Suppressor macrophage (primary cell): ENCODE results near the gene CARS1.

ENCODE experiments used
- DNase-seq, 4 experiments: peaks; one replicate each; pipeline ENCODE4 v3.0.0-alpha.2; 2020 to 2022

Gene CARS1

DNA sequence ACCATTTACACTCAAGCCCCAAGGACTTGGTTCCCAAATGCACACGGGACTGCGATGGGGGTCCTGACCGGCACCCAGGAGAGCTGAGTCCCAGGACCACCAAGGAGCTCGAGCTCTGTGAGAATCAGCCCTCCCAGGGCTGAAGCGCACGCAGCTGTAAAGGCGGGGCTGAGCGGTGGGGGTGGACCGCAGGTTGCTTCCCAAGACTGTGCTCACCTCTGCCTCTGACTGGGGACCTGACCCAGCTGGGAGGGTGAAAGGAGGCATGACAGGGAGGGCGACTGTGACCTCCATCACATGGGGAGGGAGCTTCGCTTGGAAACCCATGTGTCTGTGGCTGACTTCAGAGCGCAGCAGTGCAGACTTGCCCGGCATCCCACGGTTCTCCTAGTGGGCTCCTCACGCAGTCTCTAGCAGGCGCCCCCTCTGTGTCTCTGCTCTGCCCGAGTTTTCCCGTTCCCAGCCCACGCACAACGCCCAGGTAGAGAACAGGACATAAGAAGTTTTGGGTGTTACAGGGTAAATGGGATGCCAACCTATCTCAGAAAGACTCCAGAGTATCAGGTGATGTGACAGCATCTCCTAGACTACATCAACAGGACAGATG, 49.7 kb downstream of the CARS1 start:
- DNase-seq: no peak

DNA sequence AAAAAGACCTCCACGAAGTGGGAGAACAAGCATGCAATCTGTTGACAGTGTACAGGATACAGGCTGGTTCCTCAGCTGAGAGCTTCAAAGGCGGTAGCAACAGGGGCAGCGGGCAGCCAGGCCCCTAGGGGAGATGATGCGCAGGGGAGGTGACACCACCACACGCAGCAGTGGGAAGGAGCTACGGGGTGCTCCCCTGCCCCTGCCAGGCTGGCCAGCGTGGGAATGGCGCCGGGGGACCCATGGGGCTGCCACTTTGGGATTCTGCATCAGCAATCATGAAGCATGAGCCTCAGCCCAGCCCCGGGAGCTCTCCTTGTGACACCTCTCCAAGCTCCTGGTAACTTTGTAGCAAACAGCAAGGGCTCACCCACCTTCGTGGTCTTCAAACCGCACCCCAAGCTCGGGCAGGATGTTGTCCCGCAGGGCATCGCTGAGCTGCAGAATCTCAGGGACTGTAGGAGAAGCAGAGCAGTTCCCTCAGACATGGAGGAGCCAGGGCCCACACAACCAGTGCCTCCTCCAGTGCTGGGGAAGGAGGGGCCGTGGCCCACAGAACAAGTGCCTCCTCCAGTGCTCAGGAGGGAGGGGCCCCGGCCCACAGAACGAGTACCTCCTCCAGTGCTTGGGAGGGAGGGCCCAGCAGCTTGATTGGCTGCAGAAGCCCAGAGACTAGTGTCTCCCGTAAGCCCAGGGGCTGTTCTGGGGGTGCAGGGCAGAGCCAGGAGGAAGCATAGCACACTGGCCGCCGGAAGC, 50.5 kb downstream of the CARS1 start:
- no peak for DNase-seq

DNA sequence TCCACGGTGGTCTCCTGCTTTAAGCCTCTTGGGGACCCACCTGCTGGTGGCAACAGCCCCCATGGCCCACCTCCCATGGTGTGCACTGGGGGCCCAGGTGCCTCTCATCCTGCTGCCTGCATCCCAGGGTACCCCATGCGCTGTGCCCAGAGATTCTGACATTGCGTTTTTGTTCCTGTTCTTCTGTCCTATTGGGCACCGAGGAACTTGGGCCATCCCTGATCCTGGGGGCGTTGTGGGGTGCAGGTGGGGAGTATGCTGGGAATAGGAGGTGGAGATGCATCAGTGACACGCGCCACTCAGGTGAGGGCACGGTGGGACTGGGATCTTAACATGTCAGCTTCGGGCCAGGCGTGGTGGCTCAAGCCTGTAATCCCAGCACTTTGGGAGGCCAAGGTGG, 52.7 kb downstream of the CARS1 start:
- DNase-seq: no peak

DNA sequence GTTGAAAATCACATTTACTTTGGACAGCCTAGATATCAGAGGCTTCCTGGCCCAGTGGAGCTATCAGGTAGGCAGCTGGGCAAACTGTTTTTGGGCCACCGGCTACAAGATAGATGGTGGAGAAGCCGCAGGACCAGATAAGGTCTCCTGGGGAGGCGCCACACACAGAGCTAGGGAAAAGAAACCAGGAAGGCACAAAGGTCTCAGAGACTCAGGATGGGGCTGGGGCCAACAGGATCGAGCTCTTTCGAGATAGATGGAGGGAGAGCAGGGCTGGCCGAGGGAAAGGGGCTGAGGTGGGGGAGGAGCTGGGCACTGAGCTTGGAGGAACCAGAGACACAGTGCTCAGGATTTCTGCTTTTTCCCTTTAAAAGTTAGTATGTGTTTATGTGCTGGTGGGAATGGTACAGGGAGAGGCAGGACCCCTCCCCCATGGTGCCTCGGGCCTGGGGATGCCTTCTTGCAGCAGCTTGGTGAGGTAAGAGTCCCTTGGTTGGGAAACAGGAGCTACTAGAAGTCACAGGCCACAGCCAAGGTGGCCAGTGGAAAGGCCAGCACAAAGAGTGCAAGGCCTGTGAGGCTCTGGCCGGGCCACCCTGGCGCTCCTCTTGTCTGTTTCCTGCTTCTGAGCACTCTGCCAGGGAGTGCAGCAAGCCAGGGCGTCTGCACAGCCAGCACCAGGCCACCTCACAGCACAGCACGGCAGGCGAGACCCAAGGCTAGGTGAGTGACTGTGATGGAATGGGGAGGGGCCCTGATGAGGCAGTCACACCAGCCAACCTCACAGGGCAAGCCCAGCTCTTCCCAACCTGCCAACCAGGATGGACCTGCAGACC, 53.6 kb downstream of the CARS1 start:
- no peak for DNase-seq

DNA sequence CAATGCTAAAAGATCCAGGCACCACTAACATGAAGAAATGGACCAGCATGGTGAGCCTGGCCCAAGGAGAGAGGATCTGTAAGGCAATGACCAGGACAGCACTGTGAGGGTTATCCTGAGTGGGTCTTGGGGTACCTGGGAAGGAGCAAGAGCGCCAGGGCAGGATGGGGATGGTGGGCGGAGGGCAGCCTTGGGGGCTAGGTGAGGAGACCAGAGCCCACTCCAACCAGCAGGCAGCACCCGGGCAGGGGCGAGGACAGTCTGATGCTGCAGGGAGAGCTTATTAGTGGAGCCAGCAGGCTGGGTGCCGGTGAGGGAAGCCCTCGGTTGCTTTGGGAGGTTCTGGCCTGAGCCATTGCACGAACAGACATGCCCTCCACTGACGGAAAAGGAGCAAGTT, 54.4 kb downstream of the CARS1 start:
- DNase-seq: no peak

DNA sequence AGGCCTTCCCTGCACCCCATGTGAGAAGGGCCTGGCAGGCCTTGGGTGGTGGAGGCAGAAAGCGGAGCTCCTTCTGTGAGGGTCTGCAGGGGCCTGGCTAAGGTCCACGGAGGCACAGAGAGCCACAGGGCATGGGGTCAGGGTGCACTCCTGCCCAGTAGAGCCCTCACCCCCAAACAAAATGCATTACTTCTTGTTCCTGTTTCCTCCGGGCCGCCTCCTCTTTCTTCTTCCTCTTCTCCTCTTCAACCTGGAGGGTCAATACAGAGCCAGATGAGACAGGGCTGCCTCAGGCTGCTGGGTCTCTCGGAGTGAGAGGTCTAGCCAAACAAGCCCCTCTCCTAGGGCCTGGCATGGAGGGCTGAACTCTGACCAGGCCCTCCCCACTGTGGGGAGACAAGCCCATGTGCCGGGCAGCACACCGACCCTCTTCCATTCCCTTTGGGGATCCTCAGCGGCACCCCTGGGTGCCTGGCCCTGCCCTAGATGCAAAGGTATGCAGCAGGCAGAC, 54.8 kb downstream of the CARS1 start:
- DNase-seq: peak in 3 of 4 experiments; percentile 8 to 31 (median 19)

DNA sequence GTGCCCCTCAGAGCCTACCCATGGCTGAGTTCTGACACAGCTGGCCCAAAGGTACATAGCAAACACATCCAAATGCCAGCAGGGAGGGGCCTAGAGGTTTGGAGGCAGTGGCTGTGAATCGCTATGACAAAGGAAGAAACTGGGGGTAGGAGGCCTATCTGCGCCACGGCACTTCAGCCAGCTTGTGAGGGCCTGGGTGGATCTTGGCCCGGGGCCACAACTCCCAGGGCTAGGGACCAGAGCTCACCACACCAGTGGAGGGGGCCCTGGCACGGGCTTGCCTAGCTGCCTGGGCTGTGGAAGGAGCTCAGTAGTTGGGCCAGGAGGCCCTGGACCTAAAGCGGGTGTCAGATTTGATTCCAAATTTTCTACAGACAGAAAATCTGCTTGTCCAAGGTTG, 55.7 kb downstream of the CARS1 start:
- no peak for DNase-seq

DNA sequence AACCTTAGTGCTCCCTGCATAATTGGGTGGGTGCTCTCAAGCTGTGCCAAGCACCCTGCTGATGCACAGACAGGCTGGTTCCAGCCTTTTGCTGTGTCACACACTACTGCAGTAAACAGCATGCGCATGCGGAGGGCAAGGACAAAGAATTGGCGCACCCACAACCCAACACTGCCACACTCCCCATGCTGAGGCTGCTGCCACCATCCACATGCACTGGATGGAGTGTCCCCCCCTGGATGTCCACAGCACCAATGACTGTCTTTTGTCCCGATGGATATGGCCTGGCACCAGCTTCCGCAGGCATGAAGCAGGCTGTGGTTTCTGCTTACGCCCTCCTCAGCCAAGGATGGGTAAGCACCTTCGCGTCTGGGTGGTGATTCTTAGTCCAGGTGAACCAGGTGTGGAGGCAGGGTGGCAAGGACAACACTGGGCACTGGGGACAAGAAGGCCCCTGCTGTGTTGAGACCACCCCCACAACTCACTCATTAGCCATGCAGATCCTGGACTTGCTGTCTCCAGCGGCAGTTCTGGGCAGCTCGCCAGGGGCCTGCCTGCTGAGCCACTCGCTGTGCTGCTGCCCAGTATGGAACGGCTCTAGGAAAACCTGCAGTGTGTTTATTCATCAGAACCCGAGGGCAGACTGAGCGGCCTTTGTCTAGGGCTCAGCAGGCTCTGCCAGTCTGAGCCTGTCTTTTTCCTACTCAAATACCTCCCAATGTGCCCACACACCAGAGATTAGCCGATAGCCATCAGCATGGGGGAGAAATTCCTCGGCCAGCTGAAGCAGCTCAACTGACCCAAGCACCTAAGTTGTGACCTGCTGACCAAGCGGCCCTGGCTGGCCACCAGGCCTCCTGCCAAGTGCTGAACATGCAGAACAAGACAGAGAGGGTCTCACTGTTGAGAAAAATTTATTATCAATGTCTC, 56.9 kb downstream of the CARS1 start:
- DNase-seq: no peak

DNA sequence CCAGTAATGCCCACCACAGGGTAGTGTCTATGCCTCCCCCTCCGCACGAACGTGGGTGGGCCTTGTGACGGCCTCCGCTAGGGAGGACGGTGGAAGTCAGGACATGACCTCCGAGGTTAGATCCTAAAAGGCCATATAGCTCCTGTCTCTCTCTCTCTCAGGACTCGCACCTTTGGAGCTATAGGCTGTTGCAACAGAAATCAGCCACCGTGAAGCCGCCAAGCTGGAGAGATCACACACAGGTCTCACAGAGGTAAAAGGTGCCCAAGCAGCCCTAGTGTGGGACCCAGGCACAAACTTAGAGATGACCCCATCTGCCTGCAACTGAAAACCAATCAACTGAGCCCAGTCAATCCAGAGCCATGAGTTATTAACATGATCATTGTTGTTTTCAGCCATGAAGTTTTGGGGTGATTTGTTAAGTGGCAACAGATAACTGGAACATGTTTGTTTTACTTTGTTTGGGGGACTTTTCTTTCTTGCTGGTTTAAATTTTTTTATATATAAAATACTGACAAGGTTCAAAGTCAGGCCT, 57.7 kb downstream of the CARS1 start:
- no peak for DNase-seq

DNA sequence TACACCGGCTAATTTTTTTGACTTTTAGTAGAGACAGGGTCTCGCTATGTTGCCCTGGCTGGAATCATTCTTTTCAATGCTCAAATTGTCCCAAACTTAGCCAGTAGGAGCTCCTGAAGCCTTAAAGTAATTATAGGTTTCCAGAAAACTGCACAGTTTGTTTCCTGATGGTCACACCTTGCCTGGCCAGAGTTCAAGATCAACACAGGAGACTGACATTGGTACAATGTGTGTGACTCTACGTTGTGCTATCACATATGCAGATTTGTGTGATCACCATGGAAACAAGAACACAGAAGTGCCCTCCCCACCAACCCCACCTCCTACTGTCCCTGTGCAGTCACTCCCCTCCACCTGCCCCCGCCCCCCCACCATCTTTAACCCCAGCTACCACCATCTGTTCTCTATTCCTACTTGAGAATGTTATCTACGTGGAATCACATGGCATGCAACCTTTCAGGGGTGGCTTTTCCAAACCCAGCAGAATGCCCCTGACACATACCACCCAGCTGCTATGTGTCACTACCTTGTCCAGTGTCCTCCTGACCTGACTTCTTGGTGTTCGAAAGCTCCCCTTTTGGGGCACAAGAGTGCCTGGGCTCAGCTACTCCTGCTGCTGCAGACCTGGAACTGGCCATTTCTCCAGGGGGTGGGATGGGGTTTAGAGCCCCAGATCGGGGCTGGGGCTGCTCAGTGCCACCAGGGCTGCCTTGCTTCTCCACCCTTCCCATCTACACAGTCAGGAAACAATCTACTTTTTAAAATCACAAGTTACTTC, 59.0 kb downstream of the CARS1 start:
- DNase-seq: no peak

DNA sequence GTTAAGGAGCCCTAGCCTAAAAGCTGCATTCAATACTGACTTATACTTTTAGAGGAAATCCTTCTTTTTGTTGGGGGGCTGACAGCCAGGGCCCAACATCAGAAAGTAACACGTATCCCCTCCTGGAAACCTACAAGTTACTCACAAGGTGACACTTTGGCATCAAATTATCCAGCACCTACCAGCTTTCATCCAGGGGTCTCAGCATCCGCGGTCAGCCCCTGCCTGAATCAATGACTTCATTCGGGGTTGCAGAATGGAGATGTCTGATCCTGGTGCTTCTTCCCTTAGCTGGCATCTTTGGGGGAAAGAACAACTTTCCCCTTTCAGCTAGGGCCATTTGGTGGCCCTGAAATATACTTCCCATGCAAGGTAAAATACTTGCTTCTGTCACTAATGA, 59.8 kb downstream of the CARS1 start:
- no peak for DNase-seq

DNA sequence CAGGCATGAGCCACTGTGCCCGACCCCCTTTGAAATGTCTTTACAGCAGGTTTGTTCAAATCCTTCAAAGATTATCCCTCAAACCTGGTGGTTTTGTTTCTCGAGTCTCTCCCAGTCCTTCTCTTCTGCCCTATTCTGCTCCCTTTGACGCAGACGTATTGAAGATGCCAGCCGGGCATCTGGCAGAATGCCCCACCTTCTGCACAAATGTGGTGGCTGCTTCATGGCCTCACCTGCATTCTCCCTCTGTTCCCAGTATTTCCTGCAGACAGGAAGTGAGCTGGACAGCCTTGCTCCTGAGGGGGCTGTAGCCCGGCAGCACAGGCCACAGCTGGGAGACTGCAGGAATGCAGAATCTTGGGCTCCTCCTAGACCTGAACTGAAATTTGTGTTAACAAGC, 60.2 kb downstream of the CARS1 start:
- DNase-seq: no peak

DNA sequence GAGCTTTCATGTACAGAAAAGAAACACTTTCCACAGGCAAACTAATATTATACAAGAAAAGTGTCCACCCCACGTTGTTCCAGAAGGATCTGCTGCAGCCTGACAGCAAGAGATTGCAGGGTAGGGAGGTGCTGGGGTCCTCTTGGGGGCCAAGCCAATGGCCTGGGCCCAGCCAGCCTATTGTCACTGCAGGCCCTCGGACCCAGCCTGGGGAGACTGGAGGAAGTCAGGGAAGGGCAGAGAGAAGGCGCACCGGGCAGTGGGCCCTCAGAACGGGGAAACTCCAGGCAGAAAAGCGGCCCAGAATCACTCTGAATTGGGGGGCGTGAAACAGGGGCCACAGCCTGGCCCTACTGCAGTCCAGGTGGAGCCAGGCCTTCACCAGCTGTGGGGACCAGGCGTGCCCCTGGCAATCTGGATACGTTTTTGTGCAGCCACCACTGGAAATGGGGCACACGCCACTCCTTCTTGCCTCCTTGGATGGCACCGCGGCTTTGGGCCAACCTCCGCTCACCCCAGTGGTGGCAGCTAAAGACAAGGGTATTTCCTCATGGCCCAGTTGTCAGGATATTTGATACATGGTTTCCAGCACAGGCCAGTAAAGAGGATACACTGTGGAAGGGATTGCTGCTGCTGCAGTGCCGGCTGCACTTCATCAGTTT, 61.2 kb downstream of the CARS1 start:
- no peak for DNase-seq

DNA sequence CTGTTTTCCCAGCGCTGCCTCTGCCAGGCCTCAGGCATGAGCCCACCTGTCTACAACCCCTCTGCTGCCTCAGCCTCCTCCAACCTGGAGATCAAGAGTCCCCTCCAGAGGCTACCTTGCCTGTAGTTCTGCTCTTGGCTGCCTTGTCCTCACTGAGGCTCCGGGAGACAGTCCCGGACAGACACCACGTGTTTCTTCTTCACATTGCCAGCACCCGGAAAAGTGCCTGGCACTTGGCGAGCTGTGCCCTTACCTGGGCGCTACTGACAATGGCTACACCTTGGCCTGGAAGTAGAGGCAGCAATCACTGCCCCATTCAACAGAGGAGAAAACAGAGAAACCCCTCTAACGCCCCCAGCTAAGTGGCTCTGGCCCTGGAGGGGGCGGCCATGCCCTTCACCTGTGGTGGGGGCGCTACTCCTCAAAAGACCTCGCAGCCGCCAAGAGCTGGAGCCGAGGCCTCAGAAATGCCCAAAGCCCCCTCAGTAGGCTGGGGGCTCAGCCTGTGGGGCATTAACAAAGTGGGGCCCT, 62.1 kb downstream of the CARS1 start:
- no peak for DNase-seq

DNA sequence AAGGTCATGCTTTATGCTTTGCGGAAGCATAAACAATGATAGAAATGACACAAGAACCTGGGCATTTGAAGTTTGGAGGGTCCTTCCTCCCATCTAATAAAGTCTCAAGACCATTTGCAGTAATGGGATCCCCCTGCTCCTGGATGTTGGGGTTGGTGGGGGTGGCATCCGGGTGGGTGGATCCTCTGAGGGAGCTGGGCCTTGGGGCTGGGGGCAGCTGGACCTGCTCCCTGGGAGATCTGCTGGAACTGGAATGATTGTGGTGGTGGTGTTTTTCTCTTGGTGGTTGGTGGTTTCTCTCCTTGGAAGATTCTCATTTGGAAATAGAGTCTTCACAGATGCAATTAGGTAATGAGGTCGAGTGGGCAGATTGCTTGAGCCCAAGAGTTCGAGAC, 62.9 kb downstream of the CARS1 start:
- DNase-seq: no peak

DNA sequence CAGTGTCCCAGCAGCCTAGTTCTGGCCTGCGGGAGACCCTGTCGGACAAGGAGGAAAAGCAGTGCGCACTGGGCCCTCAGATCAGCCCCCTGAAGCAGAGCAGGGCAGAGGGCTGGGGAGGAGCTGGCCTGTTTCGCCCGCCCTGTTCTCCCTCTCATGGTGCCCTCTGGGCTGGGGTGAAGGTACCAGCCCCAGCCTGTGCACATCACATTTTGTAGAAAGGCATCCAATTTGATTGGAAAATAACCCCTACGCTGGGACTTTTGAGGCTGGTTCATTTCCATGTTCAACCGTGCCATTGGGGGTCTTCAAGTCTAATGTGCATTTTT, 64.3 kb downstream of the CARS1 start:
- no peak for DNase-seq

DNA sequence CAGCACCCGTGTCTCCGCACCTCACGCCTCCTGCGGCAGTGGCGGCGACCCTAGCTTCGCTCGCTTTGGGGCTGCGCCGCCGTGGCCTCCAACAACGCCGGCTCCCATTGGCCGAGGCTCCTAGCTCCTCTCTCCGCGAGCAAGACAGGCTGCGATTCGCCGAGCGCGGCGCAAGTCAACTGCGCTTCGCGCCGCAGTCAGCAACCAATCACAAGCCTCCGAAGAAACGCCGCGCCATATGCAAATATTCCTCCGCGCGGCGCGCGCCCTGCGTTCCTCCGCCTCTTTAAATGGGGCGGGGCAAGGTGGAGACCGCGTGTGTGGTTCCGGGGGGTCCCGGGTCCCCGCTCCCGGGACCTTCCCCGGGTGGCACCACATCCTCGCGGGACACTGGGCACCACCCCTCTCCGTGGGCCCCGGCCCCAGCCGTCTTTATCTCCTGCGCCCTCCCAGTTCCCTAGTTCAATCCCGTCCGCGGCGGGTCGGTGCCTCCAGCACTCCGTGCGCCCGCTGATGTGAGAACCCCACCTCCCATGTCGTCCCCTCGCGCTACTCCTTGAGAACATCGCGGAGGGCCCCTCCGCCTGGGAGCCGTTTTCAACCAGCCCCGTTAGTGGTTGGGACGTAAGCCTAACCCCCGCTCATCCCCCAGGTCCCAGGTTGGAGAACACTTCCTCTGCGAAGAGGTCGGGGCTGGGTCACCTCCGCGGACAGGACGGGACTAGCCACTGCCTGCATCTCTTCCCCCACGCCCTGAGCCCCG, 64.8 kb downstream of the CARS1 start, which contains the start of gene NAP1L4:
Gene NAP1L4, minus strand, starts transcription at position 96 of the 763 bp plus-strand sequence. CDS start 13,109 bp downstream, outside the sequence.
- peak; percentile 96 to 99 (median 98) for DNase-seq

DNA sequence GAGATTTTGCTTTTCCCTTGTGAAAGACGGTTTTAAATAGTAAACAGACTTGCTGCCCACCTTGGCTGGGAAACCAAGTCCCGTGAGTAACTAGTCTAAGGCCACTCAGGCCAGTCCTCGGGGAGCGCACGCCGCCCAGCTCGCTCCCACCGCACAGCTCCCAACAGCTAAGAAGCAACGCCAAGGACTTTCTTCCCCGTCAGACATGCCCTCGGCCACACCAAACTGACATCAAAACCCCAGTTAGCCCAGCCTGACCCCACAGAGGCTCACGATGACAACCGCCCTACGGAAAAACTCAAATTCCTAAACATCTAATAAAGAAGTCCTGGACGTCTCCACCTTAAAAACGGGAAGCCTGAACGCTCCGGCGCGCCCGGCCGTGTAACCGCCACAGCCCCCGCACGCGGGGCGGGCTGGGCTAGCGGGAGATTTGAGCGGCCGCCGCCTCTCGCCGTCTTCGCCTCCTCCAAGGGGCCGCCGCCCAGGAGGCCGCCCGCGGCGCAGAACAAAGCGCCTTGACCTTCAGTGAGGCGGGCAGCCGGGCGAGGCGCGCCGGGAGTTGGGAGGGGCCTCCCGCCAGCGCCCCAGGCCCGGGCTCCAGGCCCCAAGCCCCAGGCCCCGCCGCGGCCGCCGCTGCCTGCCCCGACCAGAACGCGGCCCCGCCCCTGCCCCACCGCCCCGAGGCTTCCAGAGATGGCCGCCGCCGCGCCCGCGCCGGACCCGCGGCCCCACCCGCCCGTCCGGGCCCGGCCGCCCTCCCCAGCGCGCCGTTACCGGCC, 65.6 kb downstream of the CARS1 start:
- peak; percentile 83 to 93 (median 88) for DNase-seq
